HEK293 (cell line): ENCODE results near the gene FAM107A.

ENCODE experiments used
- CTCF ChIA-PET: fragments of 350-600 bp; formaldehyde crosslinking; extraction: SDS; loops from one replicate; lab custom pipeline; 2021; ENCODE audit warnings: antibody characterized with exemption; lab: Yijun Ruan, JAX
- POLR2A ChIA-PET: fragments of 300-600 bp; formaldehyde crosslinking; extraction: SDS; loops from one replicate; lab custom pipeline; 2020; ENCODE audit warnings: antibody characterized with exemption, inconsistent platforms; lab: Yijun Ruan, JAX
- H3K27ac ChIP-seq: fragments of 200-500 bp; sonication (Bioruptor generic); 2 replicates; pipeline ENCODE4 v1.5.1; 2014; ENCODE audit warnings: low read depth, low read length, control low read depth, inconsistent platforms; ENCODE audit errors: extremely low read depth
- H3K36me3 ChIP-seq, 2 experiments: fragments of 200-500 bp in 1 of 2; sonication (Bioruptor generic) in 1 of 2; 1 replicate in 1 of 2; 2 replicates in 1 of 2; pipeline ENCODE4 v1.5.1; 2014 to 2017; ENCODE audit warnings: inconsistent platforms in 2 of 2, low read length in 2 of 2; ENCODE audit not compliant: control insufficient read depth in 2 of 2, insufficient read depth in 1 of 2
- H3K4me1 ChIP-seq: fragments of 200-500 bp; sonication (Bioruptor generic); 2 replicates; pipeline ENCODE4 v1.5.1; 2014; ENCODE audit warnings: mild to moderate bottlenecking, low read length, inconsistent platforms; ENCODE audit not compliant: control insufficient read depth, insufficient read depth
- H3K4me3 ChIP-seq: 2 replicates; pipeline ENCODE4 v1.5.1; 2011; ENCODE audit warnings: low read depth, mild to moderate bottlenecking, control low read depth, low read length, moderate library complexity
- H3K9me3 ChIP-seq: fragments of 200-500 bp; sonication (Bioruptor generic); 2 replicates; pipeline ENCODE4 v1.5.1; 2014; ENCODE audit warnings: low read depth, low read length, inconsistent platforms; ENCODE audit not compliant: control insufficient read depth, insufficient read depth
- BCL11B ChIP-seq: fragments of 450-650 bp; formaldehyde crosslinking; IDR thresholded peaks from 2 replicates; pipeline ENCODE4 v1.5.1; 2016; ENCODE audit warnings: low read depth, missing biosample characterization, missing genetic modification characterization
- FEZF1 ChIP-seq: fragments of 450-650 bp; formaldehyde crosslinking; IDR thresholded peaks from 2 replicates; pipeline ENCODE4 v1.5.1; 2016; ENCODE audit warnings: missing biosample characterization, missing genetic modification characterization
- HOXA7 ChIP-seq: sonication (generic); formaldehyde crosslinking; IDR thresholded peaks from 2 replicates; pipeline ENCODE4 v1.8.1; 2022; ENCODE audit warnings: missing genetic modification reagents, borderline replicate concordance
- IKZF3 ChIP-seq: fragments of 450-650 bp; IDR thresholded peaks from 2 replicates; pipeline ENCODE4 v1.5.0; 2018; ENCODE audit warnings: missing biosample characterization, mild to moderate bottlenecking, missing genetic modification characterization, moderate library complexity
- KLF10 ChIP-seq: fragments of 450-650 bp; IDR thresholded peaks from 2 replicates; pipeline ENCODE4 v1.5.1; 2018; ENCODE audit warnings: missing biosample characterization, mild to moderate bottlenecking, missing genetic modification characterization
- MYNN ChIP-seq: fragments of 450-650 bp; formaldehyde crosslinking; IDR thresholded peaks from 2 replicates; pipeline ENCODE4 v1.5.1; 2016; ENCODE audit warnings: missing biosample characterization, missing genetic modification characterization, borderline replicate concordance
- RBAK ChIP-seq: fragments of 450-650 bp; formaldehyde crosslinking; IDR thresholded peaks from 2 replicates; pipeline ENCODE4 v1.5.1; 2016; ENCODE audit warnings: missing biosample characterization, missing genetic modification characterization
- ZBTB1 ChIP-seq: fragments of 450-650 bp; formaldehyde crosslinking; IDR thresholded peaks from 2 replicates; pipeline ENCODE4 v1.5.1; 2016; ENCODE audit warnings: missing biosample characterization, missing genetic modification characterization
- ZBTB11 ChIP-seq: fragments of 450-650 bp; formaldehyde crosslinking; conservative IDR thresholded peaks from 2 replicates; pipeline ENCODE4 v1.5.1; 2016; ENCODE audit warnings: low read depth, missing biosample characterization, missing genetic modification characterization
- ZBTB20 ChIP-seq: fragments of 450-650 bp; formaldehyde crosslinking; IDR thresholded peaks from 2 replicates; pipeline ENCODE4 v1.5.1; 2016; ENCODE audit warnings: missing biosample characterization, missing genetic modification characterization
- ZFP37 ChIP-seq: fragments of 450-650 bp; formaldehyde crosslinking; IDR thresholded peaks from 2 replicates; pipeline ENCODE4 v1.5.1; 2016; ENCODE audit warnings: missing biosample characterization, missing genetic modification characterization
- ZNF112 ChIP-seq: fragments of 450-650 bp; formaldehyde crosslinking; IDR thresholded peaks from 2 replicates; pipeline ENCODE4 v1.5.0; 2017; ENCODE audit warnings: missing biosample characterization, missing genetic modification characterization
- ZNF132 ChIP-seq: fragments of 450-650 bp; formaldehyde crosslinking; IDR thresholded peaks from 2 replicates; pipeline ENCODE4 v1.5.1; 2017; ENCODE audit warnings: missing biosample characterization, missing genetic modification characterization, borderline replicate concordance
- ZNF138 ChIP-seq: fragments of 450-650 bp; formaldehyde crosslinking; IDR thresholded peaks from 2 replicates; pipeline ENCODE4 v1.5.1; 2016; ENCODE audit warnings: missing biosample characterization, missing genetic modification characterization, borderline replicate concordance
- ZNF221 ChIP-seq: fragments of 450-650 bp; formaldehyde crosslinking; IDR thresholded peaks from 2 replicates; pipeline ENCODE4 v1.5.1; 2017; ENCODE audit warnings: missing biosample characterization, missing genetic modification characterization, borderline replicate concordance
- ZNF24 ChIP-seq: fragments of 450-650 bp; formaldehyde crosslinking; IDR thresholded peaks from 2 replicates; pipeline ENCODE4 v1.5.1; 2016; ENCODE audit warnings: missing biosample characterization, missing genetic modification characterization
- ZNF292 ChIP-seq: fragments of 450-650 bp; formaldehyde crosslinking; IDR thresholded peaks from 2 replicates; pipeline ENCODE4 v1.5.1; 2016; ENCODE audit warnings: low read depth, missing biosample characterization, missing genetic modification characterization, borderline replicate concordance
- ZNF311 ChIP-seq: fragments of 450-650 bp; formaldehyde crosslinking; IDR thresholded peaks from 2 replicates; pipeline ENCODE4 v1.5.1; 2017; ENCODE audit warnings: missing biosample characterization, missing genetic modification characterization, borderline replicate concordance
- ZNF335 ChIP-seq: fragments of 450-650 bp; formaldehyde crosslinking; conservative IDR thresholded peaks from 2 replicates; pipeline ENCODE4 v1.5.1; 2016; ENCODE audit warnings: missing biosample characterization, missing genetic modification characterization
- ZNF341 ChIP-seq: fragments of 450-650 bp; formaldehyde crosslinking; IDR thresholded peaks from 2 replicates; pipeline ENCODE4; 2016; ENCODE audit warnings: low read depth, missing biosample characterization, missing genetic modification characterization
- ZNF37A ChIP-seq: fragments of 450-650 bp; IDR thresholded peaks from 2 replicates; pipeline ENCODE4 v1.5.1; 2018; ENCODE audit warnings: missing biosample characterization, missing genetic modification characterization
- ZNF423 ChIP-seq: fragments of 450-650 bp; formaldehyde crosslinking; IDR thresholded peaks from 2 replicates; pipeline ENCODE4 v1.5.1; 2016; ENCODE audit warnings: missing biosample characterization, missing genetic modification characterization
- ZNF426 ChIP-seq: fragments of 450-650 bp; formaldehyde crosslinking; IDR thresholded peaks from 2 replicates; pipeline ENCODE4 v1.5.1; 2017; ENCODE audit warnings: missing biosample characterization, missing genetic modification characterization, mild to moderate bottlenecking, inconsistent platforms, moderate library complexity
- ZNF514 ChIP-seq: fragments of 450-650 bp; formaldehyde crosslinking; IDR thresholded peaks from 2 replicates; pipeline ENCODE4 v1.5.1; 2016; ENCODE audit warnings: missing biosample characterization, missing genetic modification characterization
- ZNF555 ChIP-seq: fragments of 450-650 bp; formaldehyde crosslinking; conservative IDR thresholded peaks from 2 replicates; pipeline ENCODE4 v1.5.1; 2017; ENCODE audit warnings: missing biosample characterization, mild to moderate bottlenecking, missing genetic modification characterization, inconsistent platforms
- ZNF558 ChIP-seq: fragments of 450-650 bp; formaldehyde crosslinking; IDR thresholded peaks from 2 replicates; pipeline ENCODE4 v1.5.1; 2016; ENCODE audit warnings: missing biosample characterization, missing genetic modification characterization
- ZSCAN23 ChIP-seq: fragments of 450-650 bp; formaldehyde crosslinking; IDR thresholded peaks from 2 replicates; pipeline ENCODE4 v1.5.1; 2016; ENCODE audit warnings: missing biosample characterization, missing genetic modification characterization
- ZSCAN4 ChIP-seq: fragments of 450-650 bp; formaldehyde crosslinking; IDR thresholded peaks from 2 replicates; pipeline ENCODE4 v1.5.1; 2017; ENCODE audit warnings: missing biosample characterization, missing genetic modification characterization

Gene FAM107A

GRCh38 chr3:58572634-58573230 lies 4.5 kb downstream of the FAM107A start:
- no peak overlapping the region for H3K4me3 ChIP-seq
- TF ChIP-seq ZNF341 (no peak), BCL11B (tag by site-specific recombination) (no peak), ZNF558 (tag by site-specific recombination) (no peak), ZNF138 (tag by site-specific recombination) (no peak), ZNF555 (no peak), KLF10 (tag by site-specific recombination) (no peak), MYNN (tag by site-specific recombination) (no peak)
- no peaks in the 10 kb centered on the region for H3K9me3 ChIP-seq
- POLR2A ChIA-PET: no interaction called here
- H3K27ac ChIP-seq: no peak overlapping the region
- no peaks in the 10 kb centered on the region for H3K4me1 ChIP-seq
- CTCF ChIA-PET: interaction anchor here (9.7 kb wide), 1 partner anchor 57 kb away, joined by 159 read pairs; no protein-coding TSS in a partner anchor
- H3K36me3 ChIP-seq: no peaks in the 10 kb centered on the region

- no peaks in the 10 kb centered on the region for H3K4me1 ChIP-seq
- CTCF ChIA-PET: interaction anchor here (0.7 to 9.7 kb wide), 4 partner anchors 12 to 983 kb away, joined by 3 to 159 read pairs (median 4); no protein-coding TSS in a partner anchor
- no peaks in the 10 kb centered on the region for H3K9me3 ChIP-seq
- no peak overlapping the region for H3K27ac ChIP-seq
- H3K36me3 ChIP-seq: no peaks in the 10 kb centered on the region
- TF ChIP-seq ZBTB20 (tag by site-specific recombination): no peak
- TF ChIP-seq ZNF335: no peak
- TF ChIP-seq ZBTB1 (tag by site-specific recombination): no peak
- TF ChIP-seq ZNF132 (tag by site-specific recombination): no peak
- no peak for TF ChIP-seq ZNF37A
- POLR2A ChIA-PET: no interaction called here
- H3K4me3 ChIP-seq: no peak overlapping the region
These were observed 5.1 kb downstream of the FAM107A start for GRCh38 chr3:58572013-58572633.

- Histone ChIP-seq H3K27ac (no peak overlapping the region), H3K9me3 (no peaks in the 10 kb centered on the region), H3K36me3 (no peaks in the 10 kb centered on the region), H3K4me1 (no peaks in the 10 kb centered on the region), H3K4me3 (no peak overlapping the region)
- no peak for TF ChIP-seq IKZF3 (tag by site-specific recombination)
- no peak for TF ChIP-seq ZFP37
- no peak for TF ChIP-seq RBAK (tag by site-specific recombination)
- TF ChIP-seq ZNF426 (tag by site-specific recombination): no peak
- TF ChIP-seq HOXA7: no peak
- no peak for TF ChIP-seq ZBTB11
- TF ChIP-seq ZNF221 (tag by site-specific recombination): no peak
- TF ChIP-seq ZNF423 (tag by site-specific recombination): no peak
- no peak for TF ChIP-seq FEZF1
- TF ChIP-seq ZNF138 (tag by site-specific recombination): no peak
- TF ChIP-seq ZNF311 (tag by site-specific recombination): no peak
- TF ChIP-seq ZNF292: no peak
- no peak for TF ChIP-seq ZNF37A
- no peak for TF ChIP-seq ZNF112 (tag by site-specific recombination)
- no peak for TF ChIP-seq ZSCAN23 (tag by site-specific recombination)
- TF ChIP-seq ZNF514 (tag by site-specific recombination): no peak
- no peak for TF ChIP-seq ZSCAN4 (tag by site-specific recombination)
- no peak for TF ChIP-seq ZNF24 (tag by site-specific recombination)
- POLR2A ChIA-PET: no interaction called here
- CTCF ChIA-PET: interaction anchor here (0.6 to 9.7 kb wide), 7 partner anchors 11 to 1276 kb away, joined by 3 to 159 read pairs (median 11); no protein-coding TSS in a partner anchor
These were observed 6.3 kb downstream of the FAM107A start for GRCh38 chr3:58570851-58571250.
